Adipocyte (in vitro differentiated cells): ENCODE measurements around the gene MISP3.

Source experiments
- DNase-seq: peaks from one replicate; pipeline ENCODE4 v3.0.0-alpha.2; 2015; ENCODE audit warnings: low read depth
- H3K27me3 ChIP-seq: replicated peaks from 2 replicates; pipeline ENCODE4 v1.7.0; 2013; ENCODE audit warnings: mild to moderate bottlenecking, low read length, moderate library complexity; ENCODE audit not compliant: control insufficient read depth, insufficient read depth
- H3K36me3 ChIP-seq: 2 replicates; pipeline ENCODE4 v1.7.0; 2013; ENCODE audit warnings: low read length, mild to moderate bottlenecking, moderate library complexity; ENCODE audit not compliant: control insufficient read depth, insufficient read depth, severe bottlenecking
- H3K4me1 ChIP-seq: 2 replicates; pipeline ENCODE4 v1.7.0; 2013; ENCODE audit warnings: mild to moderate bottlenecking, low read length, moderate library complexity; ENCODE audit not compliant: control insufficient read depth, insufficient read depth
- H3K4me3 ChIP-seq: 2 replicates; pipeline ENCODE4 v1.7.0; 2013; ENCODE audit warnings: mild to moderate bottlenecking, low read length, moderate library complexity
- H3K9ac ChIP-seq: 2 replicates; pipeline ENCODE4 v1.7.0; 2013; ENCODE audit warnings: mild to moderate bottlenecking, low read length, moderate library complexity
- H3K9me3 ChIP-seq: 2 replicates; pipeline ENCODE4 v1.7.0; 2013; ENCODE audit warnings: mild to moderate bottlenecking, low read length, moderate library complexity; ENCODE audit not compliant: control insufficient read depth

The MISP3 gene

DNA sequence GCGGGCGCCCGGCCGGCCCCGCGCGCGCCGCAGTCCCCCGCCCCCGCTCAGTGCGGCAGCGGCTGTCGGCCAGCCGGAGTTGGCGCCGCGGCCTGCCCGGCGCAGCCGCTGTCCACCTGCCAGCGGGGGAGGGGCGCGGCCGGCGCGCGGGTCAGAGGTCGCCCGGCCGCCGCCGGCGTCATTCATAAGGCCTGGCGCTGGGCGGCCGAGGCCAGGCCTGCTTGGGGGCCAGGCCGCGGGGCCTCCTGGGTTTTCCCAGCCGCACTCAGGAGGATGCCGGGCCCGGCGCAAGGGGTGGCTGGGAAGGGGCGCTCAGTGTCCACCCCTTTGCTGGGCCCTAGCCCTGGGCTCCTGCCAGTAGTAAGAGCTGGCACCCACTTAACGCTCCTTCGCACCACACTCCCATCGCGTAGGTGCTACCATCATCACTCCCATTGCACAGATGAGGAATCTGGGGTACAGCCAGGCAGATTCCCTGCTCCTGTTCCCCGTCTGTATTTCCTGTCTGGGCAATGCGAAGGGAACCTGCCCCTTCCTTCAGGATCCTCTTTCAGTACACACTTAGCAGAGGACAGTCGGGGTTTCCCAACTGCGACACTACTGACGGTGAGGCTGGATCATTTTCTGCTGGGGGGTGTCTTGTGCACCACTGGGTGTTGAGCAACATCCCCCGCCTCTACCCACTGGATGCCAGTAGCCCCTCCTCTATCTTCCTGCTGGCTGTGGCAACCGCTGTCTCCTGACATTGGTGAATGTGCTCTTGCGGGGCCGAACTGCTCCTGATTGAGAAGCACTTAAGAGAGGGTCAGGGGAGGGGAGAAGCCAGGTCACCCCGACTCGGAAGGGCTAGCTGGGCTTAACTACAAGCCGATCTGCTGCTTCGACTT lies 45.8 kb downstream of the MISP3 start:
- DNase-seq, result peak; percentile 80
- H3K27me3 ChIP-seq, result no peaks in the 10 kb centered on the region
- peaks cover 47% of the 10 kb centered on the region for H3K4me1 ChIP-seq
- H3K36me3 ChIP-seq, result no peaks in the 10 kb centered on the region
- peak overlapping the region; percentile 89 for H3K9ac ChIP-seq
- peak overlapping the region; percentile 79 for H3K4me3 ChIP-seq
- no peaks in the 10 kb centered on the region for H3K9me3 ChIP-seq

DNA sequence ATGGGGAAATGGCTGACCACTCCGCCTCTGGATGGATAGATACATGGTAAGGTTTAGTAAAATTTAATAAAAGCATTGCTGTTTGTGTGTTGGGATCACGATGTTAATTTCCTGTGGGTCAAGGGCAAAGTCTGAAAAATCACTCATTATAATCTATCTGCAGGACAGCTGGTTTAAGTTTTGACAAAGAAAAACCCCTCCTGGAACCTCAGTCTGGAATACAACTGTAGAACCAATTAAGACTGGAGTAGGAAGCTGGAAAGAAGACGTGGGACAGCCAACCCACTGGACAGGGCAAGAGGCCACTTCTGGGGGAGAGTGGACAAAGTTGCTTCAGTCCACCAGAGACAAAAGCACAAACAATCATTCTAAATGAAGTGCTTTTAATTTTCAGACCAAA lies 46.6 kb downstream of the MISP3 start:
- H3K36me3 ChIP-seq, result no peaks in the 10 kb centered on the region
- peak overlapping the region; percentile 89 for H3K9ac ChIP-seq
- H3K27me3 ChIP-seq, result no peaks in the 10 kb centered on the region
- DNase-seq, result no peak
- H3K9me3 ChIP-seq, result no peaks in the 10 kb centered on the region
- peaks cover 41% of the 10 kb centered on the region for H3K4me1 ChIP-seq
- H3K4me3 ChIP-seq, result peak overlapping the region; percentile 79

DNA sequence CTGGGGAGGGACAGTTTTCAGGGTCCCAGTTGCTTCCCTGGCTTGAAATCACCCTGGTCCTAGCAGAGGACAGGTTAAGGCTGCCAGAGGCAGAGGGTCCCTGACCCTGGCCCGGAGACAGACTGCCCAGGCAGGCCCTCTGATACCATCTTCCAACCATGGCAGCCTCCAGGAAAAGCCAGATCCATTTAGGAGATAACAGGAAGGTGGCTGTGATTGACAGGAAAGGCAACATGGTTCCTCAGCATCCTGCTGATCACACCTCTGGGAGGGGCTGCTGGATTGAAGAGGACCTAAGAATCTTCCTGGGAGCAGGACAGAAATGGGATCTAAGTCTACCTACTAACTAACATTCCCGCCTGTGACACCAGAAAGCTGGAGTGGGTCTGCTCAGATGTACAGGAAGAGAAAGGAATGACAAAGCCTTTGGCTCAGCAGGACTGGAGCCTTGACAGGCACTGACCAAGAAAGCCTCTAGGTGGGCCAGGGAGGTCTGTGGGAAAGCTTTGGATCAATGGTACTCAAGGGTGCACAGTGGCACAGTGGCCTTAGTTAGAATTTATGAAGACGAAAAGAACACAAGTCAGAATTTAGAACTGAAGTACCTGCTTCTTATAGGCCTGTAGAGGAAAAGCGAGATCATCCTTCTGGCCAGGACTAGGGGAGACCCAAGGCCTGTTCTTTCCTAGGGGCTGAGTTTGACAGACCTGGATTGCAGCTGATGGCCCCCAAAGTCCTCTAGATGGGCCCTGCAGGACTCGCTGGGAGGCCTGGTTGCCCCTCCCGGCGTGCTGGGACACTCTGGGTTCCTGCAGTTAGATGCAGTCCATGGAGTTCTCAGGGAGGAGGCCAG lies 47.3 kb downstream of the MISP3 start:
- Histone ChIP-seq H3K4me1 (peaks cover 34% of the 10 kb centered on the region), H3K4me3 (peak overlapping the region; percentile 79), H3K27me3 (no peaks in the 10 kb centered on the region), H3K9me3 (no peaks in the 10 kb centered on the region), H3K36me3 (no peaks in the 10 kb centered on the region), H3K9ac (peak overlapping the region; percentile 89)
- no peak for DNase-seq

DNA sequence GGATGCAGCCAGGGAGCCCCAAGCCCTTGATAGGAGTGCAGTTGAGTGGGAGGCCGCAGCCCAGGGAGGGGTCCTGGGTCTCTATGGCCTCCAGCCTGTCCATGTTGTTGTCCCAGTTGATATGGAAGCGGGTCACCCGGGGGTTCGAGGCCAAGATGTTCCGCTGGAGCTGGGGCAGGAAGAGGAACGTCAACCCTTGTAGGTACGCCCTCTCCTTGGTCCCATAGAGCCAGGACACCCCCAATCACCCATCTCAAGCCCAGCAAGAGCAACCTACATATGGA lies 47.9 kb downstream of the MISP3 start:
- no peak overlapping the region for H3K4me3 ChIP-seq
- no peaks in the 10 kb centered on the region for H3K36me3 ChIP-seq
- no peaks in the 10 kb centered on the region for H3K27me3 ChIP-seq
- no peak overlapping the region for H3K9ac ChIP-seq
- H3K4me1 ChIP-seq, result peaks cover 28% of the 10 kb centered on the region
- H3K9me3 ChIP-seq, result no peaks in the 10 kb centered on the region
- DNase-seq, result no peak

DNA sequence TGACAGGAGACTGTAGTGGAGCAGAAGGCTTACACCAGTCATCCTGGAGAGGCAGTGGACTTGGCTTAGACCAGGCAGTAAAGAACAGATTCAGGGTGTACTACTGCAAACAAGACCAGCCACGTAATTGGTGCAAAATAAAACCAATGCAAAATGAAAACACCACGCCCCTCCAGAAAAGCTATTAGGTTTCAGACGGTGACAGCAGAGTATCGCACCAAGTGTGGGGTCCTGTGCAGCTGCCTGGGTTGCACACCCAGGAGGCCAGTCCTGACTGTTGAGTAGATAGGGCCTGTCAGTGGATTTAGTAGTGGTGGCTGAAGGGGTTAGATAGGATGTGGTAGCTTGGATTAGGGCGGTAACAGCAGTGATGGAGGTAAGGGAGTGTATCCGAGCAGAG lies 50.3 kb downstream of the MISP3 start:
- H3K4me3 ChIP-seq, result no peak overlapping the region
- H3K36me3 ChIP-seq, result no peaks in the 10 kb centered on the region
- DNase-seq, result no peak
- H3K9ac ChIP-seq, result no peak overlapping the region
- H3K4me1 ChIP-seq, result peaks cover 28% of the 10 kb centered on the region
- H3K9me3 ChIP-seq, result no peaks in the 10 kb centered on the region
- H3K27me3 ChIP-seq, result no peaks in the 10 kb centered on the region
